HCT116 (cell line): ENCODE results near the gene OLFML1.

ENCODE experiments used
- CBX3 ChIP-seq: IDR thresholded peaks from 2 replicates; pipeline ENCODE4 v1.6.1; 2012; ENCODE audit warnings: low read depth
- CEBPB ChIP-seq: IDR thresholded peaks from 2 replicates; pipeline ENCODE4 v1.6.1; 2012; ENCODE audit warnings: low read depth
- POLR2A ChIP-seq: IDR thresholded peaks from 2 replicates; pipeline ENCODE4 v1.7.0; 2011; ENCODE audit warnings: borderline replicate concordance; ENCODE audit not compliant: insufficient read depth, insufficient read length; ENCODE audit errors: extremely low read depth
- POLR2AphosphoS5 ChIP-seq: IDR thresholded peaks from 2 replicates; pipeline ENCODE4 v1.6.1; 2011; ENCODE audit warnings: mild to moderate bottlenecking, low read depth, low read length, moderate library complexity
- SIN3A ChIP-seq: IDR thresholded peaks from 2 replicates; pipeline ENCODE4 v1.6.1; 2012; ENCODE audit warnings: low read depth
- TF ChIP-seq, protein P1 (sequence below): IDR thresholded peaks from 2 replicates; pipeline ENCODE4 v1.6.1; 2012; ENCODE audit warnings: low read depth
- TF ChIP-seq, protein P2 (sequence below), 3 experiments: fragments of 200-600 bp in 1 of 3; sonication (generic) in 1 of 3; IDR thresholded peaks in 2 of 3; conservative IDR thresholded peaks in 1 of 3; 2 replicates each; pipeline ENCODE4 v1.5.1; 2012 to 2017; ENCODE audit warnings: low read depth in 2 of 3, low read length in 2 of 3, antibody characterized with exemption in 1 of 3, borderline replicate concordance in 1 of 3, control low read depth in 1 of 3, mild to moderate bottlenecking in 1 of 3, mixed read lengths in 1 of 3, mixed run types in 1 of 3, moderate library complexity in 1 of 3; ENCODE audit not compliant: insufficient read depth in 1 of 3

GRCh38 chr11:7436146-7436545 is 49.2 kb upstream of the OLFML1 start:
- TF ChIP-seq, protein P1, sequence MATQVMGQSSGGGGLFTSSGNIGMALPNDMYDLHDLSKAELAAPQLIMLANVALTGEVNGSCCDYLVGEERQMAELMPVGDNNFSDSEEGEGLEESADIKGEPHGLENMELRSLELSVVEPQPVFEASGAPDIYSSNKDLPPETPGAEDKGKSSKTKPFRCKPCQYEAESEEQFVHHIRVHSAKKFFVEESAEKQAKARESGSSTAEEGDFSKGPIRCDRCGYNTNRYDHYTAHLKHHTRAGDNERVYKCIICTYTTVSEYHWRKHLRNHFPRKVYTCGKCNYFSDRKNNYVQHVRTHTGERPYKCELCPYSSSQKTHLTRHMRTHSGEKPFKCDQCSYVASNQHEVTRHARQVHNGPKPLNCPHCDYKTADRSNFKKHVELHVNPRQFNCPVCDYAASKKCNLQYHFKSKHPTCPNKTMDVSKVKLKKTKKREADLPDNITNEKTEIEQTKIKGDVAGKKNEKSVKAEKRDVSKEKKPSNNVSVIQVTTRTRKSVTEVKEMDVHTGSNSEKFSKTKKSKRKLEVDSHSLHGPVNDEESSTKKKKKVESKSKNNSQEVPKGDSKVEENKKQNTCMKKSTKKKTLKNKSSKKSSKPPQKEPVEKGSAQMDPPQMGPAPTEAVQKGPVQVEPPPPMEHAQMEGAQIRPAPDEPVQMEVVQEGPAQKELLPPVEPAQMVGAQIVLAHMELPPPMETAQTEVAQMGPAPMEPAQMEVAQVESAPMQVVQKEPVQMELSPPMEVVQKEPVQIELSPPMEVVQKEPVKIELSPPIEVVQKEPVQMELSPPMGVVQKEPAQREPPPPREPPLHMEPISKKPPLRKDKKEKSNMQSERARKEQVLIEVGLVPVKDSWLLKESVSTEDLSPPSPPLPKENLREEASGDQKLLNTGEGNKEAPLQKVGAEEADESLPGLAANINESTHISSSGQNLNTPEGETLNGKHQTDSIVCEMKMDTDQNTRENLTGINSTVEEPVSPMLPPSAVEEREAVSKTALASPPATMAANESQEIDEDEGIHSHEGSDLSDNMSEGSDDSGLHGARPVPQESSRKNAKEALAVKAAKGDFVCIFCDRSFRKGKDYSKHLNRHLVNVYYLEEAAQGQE: no peak
- TF ChIP-seq POLR2A (no peak), CBX3 (no peak), SIN3A (no peak), POLR2AphosphoS5 (no peak), CEBPB (no peak)
- TF ChIP-seq, protein P2, sequence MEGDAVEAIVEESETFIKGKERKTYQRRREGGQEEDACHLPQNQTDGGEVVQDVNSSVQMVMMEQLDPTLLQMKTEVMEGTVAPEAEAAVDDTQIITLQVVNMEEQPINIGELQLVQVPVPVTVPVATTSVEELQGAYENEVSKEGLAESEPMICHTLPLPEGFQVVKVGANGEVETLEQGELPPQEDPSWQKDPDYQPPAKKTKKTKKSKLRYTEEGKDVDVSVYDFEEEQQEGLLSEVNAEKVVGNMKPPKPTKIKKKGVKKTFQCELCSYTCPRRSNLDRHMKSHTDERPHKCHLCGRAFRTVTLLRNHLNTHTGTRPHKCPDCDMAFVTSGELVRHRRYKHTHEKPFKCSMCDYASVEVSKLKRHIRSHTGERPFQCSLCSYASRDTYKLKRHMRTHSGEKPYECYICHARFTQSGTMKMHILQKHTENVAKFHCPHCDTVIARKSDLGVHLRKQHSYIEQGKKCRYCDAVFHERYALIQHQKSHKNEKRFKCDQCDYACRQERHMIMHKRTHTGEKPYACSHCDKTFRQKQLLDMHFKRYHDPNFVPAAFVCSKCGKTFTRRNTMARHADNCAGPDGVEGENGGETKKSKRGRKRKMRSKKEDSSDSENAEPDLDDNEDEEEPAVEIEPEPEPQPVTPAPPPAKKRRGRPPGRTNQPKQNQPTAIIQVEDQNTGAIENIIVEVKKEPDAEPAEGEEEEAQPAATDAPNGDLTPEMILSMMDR (IDR thresholded peaks at IDR 0.05 in 2 of 3, conservative IDR thresholded peaks at IDR 0.05 in 1 of 3; ENCODE audit: borderline replicate concordance in 1 of 3, insufficient read depth in 1 of 3, low read depth in 2 of 3, low read length in 2 of 3): no peak
